C4-2B (cell line): ENCODE results near the gene TAF3.

Experiments
- H3K27ac ChIP-seq: fragments of 450-650 bp; 2 replicates; pipeline ENCODE4 v1.5.1; 2017
- ZFX ChIP-seq: fragments of 450-650 bp; IDR thresholded peaks from 2 replicates; pipeline ENCODE4 v1.6.1; 2017
- TF ChIP-seq, protein P1 (sequence below): fragments of 450-650 bp; conservative IDR thresholded peaks from 2 replicates; pipeline ENCODE4 v1.5.1; 2017; ENCODE audit warnings: mild to moderate bottlenecking

Gene TAF3

DNA sequence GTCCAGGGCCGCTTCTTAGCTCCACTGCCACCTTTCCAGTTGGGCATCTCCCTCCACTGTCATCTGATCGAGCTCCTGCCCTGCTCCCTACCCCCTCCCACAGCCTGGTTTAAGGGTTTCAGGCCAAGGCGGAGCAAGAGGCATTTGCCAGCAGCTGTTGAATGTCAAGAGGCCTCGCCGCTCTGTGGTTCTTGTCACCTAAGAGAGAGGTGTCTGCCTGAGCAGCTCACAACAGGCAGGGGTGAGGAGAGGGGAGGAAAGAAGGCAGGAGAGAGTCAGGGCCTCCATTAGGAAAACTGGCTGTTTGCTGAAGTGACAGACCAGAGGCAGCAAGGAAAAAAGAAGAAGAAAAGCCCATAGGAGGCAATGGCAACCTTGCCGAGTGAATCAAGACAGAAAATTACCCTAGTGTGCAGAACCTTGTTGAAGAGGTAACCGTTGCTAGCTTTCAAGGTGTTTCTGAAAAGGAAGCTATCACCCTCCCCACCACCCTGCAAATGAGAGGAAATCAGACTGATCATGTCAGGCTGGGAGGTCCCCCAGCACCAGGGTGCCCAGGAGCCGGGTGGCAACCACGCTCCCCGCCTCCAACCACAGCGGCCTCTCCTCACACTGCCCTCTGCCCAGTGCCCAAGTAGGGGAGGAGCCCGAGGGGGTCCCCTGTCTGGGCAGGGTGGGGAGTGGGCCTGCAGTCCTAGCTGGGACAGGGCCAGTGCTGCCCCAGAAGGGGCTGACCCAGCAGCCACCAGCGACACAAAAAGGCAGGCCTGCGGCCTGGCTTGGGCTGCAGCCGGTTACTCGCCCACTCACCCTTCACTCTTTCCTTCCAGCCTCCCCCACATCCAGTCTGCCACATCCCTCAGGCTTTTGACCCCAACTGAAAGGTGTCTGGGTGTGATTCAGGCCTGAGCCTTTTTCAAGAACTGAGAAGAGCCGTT lies 243.2 kb downstream of the TAF3 start:
- H3K27ac ChIP-seq = no peak overlapping the region
- no peak for TF ChIP-seq ZFX
- TF ChIP-seq, protein P1, sequence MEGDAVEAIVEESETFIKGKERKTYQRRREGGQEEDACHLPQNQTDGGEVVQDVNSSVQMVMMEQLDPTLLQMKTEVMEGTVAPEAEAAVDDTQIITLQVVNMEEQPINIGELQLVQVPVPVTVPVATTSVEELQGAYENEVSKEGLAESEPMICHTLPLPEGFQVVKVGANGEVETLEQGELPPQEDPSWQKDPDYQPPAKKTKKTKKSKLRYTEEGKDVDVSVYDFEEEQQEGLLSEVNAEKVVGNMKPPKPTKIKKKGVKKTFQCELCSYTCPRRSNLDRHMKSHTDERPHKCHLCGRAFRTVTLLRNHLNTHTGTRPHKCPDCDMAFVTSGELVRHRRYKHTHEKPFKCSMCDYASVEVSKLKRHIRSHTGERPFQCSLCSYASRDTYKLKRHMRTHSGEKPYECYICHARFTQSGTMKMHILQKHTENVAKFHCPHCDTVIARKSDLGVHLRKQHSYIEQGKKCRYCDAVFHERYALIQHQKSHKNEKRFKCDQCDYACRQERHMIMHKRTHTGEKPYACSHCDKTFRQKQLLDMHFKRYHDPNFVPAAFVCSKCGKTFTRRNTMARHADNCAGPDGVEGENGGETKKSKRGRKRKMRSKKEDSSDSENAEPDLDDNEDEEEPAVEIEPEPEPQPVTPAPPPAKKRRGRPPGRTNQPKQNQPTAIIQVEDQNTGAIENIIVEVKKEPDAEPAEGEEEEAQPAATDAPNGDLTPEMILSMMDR = no peak

DNA sequence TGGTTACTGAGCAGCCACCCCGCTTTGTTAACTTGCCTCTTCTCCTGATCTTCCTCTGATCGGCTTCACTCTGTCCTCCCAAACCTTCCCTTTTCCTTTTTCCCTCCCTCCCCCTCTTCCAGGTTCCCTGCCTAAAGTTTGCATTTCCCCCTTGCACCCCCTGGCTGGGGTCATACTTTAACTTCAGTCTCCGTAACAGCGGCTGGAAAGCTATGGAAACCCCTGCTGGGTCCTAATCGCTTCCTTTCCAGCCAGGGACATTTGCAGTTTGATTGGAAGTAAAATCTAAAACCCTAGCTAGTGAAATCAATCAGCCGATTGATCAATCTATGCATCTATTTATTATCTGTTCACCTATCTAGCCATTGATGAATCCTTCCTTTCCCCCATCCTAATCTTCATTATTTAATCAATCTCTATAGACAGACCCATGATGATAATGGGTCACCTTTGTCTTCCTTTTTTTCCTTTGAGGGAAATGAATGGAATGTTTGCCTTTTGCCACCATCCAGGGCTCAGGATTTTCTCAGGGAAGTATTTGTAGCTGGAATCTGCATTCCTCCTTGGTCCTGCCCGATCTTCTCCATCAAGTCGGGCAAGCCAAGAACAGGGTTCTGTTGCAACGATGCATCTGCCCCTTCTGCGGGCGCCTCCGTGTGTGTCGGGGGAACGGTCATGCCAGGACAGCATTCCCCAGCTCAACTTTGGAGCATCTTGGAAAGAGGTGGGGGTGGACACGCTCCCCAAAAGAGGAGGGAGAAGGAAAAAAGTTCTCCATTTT lies 245.0 kb downstream of the TAF3 start:
- TF ChIP-seq ZFX = no peak
- TF ChIP-seq, protein P1 = no peak

DNA sequence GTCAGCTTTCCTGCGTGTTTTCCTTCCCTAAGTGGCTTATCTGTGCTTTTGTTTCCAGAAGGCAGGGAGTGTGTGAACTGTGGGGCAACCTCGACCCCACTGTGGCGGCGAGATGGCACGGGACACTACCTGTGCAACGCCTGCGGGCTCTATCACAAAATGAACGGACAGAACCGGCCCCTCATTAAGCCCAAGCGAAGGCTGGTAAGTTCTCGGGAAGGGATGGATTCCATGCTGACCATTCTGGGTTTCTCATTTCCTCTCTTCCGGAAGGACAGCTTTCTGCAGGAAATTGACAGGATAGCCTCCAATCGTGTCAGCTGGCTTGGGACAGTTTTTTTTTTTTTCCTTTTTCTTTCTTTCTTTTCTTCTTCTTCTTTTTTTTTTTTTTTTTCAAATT lies 245.6 kb downstream of the TAF3 start:
- TF ChIP-seq, protein P1 = no peak
- TF ChIP-seq ZFX = no peak
- no peak overlapping the region for H3K27ac ChIP-seq

More for the DNA sequence above, 245.0 kb downstream of the TAF3 start:
- no peak overlapping the region for H3K27ac ChIP-seq

DNA sequence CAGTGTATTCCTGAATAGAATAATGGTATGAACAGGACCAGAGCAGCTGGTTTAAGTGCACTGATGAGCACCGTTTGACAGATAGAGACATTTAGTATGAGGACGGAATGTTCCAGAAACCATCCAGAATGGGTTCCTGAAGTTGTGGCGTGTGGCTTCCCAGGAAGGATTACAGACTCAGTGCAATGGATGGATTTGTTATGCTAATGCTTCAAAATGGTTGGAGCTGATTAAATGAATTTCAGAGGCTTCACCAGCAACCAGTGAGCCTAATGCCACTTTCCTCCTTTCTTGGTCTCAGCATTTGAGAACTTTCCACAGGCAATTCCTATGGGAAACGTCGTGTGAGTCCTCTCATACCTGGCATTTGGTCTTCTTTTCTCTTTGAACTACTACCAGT lies 246.1 kb downstream of the TAF3 start:
- no peak overlapping the region for H3K27ac ChIP-seq
- TF ChIP-seq, protein P1 = no peak
- TF ChIP-seq ZFX = no peak

DNA sequence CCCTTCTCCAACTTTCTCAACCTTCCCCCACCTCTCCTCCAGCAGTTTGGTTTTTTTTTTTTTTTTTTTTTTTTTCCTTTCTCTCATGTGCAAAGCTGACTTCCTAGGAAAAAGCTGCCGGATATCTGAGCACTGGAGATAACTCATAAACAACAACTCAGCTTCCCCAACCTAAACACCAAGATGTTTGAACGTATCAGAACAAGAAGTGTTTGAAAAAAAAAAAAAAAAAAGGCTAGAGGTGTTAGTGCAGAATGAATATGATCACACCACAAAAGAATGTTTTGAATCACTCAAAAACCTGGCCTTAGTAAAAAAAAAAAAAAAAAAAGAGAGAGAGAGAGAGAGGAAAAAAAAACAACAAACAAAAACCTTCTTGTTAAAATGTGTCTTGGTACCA lies 247.3 kb downstream of the TAF3 start:
- H3K27ac ChIP-seq = no peak overlapping the region
- TF ChIP-seq, protein P1 = no peak
- no peak for TF ChIP-seq ZFX

DNA sequence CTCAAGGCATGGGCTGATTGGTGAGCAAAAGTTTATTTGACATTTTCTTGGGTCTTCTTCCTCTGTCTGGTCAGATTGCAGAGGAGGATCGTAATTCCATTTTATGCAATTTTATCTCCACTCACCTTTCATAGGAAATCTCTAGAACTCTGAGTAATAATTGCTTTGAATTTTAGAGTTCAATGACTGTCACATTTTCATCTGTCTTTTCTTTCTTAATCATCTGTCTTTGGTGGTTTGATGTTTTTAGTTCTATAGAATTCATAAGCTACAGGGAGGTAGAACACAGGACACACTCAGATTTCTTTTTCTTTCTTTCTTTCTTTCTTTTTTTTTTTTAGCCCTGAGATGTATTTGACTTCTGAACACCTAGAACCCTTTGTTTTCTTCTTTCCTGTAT lies 247.8 kb downstream of the TAF3 start:
- TF ChIP-seq, protein P1 = no peak
- TF ChIP-seq ZFX = no peak
- no peak overlapping the region for H3K27ac ChIP-seq
